Hindlimb muscle (tissue), 1 donor: Measurements from ENCODE around the gene NEK6. TPM values are rescaled to one million over a fixed set of nuclear protein-coding genes. Genes with fewer than 3 reads are reported as not detected.
A peak's percentile ranks its signal among the peaks of the same experiment; 100 is the strongest.
"Not testable (repeated sequence)": the region's sequence is repeated elsewhere in the genome, so short reads cannot be mapped to it uniquely, and the experiment has no call there.

ENCODE experiments used
- DNase-seq: peaks from one replicate; pipeline ENCODE4 v3.0.0-alpha.2; 2013
- polyA plus RNA-seq: library from polyadenylated mRNA; unstranded; fragments of 120-200 nt; gene quantifications from one replicate; pipeline ENCODE4 v1.2.1, GENCODE V29; 2013; ENCODE audit not compliant: insufficient read length

The NEK6 gene
- polyA plus RNA-seq, 1 donor = 37.0 TPM

DNA sequence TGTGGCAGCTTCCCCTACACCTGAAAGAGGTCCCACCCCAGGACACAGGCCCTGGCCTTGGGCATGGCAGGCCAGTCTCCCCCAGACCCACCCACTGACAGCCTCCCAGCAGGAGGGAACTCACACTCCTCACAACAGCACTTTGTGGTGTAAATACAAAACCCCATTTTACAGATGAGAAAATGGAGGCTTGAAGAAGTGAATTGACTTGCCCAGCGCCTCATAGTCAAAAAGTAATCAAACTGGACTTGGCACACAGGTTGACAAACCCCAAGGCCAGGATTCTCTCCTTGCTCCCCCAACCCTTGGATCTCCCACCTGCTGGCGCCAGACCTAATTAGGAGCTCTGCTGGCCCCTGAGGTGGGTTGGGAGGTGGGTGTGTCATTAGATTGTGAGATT, 29.2 kb upstream of the NEK6 start:
- DNase-seq = no peak

DNA sequence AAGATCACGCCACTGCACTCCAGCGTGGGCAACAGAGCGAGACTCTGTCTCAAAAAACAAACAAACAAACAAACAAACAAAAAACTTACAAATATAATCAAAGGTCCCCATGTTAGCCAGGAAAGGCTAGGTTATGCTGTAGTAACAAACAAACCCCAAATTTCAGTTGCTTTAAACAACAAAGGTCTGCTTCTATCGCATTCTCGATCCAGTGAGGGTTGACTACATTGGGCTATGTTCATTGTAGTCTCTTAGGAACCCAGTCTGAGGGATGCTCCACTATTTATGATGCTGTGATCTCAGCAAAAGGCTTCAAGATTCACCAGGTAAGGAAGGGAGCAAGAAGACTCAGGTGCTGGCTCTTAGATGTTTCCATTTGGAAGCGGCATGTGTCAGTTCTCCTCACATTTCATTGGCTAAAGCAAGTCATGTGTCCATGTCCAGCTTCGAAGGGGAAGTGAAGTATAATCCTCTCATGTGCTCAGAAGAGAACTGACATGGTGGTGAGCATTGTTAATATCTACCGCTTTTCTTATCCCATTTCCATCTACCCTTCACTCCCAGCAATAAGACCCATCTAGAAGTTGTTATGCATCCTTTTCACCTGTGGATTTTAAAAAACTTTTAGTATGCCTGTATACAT, 26.5 kb upstream of the NEK6 start:
- DNase-seq = no peak

DNA sequence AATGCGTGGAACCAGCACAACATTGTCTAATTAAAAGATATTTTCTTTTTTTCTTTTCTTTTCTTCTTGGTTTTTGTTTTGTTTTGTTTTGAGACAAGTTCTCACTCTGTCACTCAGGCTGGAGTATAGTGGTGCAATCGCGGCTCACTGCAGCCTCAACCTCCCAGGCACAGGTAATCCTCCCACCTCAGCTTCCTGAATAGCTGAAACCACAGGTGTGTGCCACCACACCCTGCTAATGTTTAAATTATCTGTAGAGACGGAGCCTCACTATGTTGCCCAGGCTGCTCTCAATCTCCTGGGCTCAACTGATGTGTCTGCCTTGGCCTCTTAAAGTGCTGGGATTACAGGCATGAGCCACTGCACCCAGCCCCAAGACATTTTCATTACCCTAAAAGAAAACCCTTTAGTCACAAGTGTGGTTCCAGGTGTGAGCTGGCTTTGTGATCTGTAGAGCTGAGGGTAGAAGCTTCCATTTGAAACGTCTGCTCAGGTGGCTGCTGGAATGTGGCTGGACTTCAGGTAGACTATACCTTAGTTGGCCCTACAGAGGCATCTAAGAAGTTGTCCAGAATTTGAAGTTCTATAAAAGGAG, 19.1 kb upstream of the NEK6 start:
- no peak for DNase-seq

DNA sequence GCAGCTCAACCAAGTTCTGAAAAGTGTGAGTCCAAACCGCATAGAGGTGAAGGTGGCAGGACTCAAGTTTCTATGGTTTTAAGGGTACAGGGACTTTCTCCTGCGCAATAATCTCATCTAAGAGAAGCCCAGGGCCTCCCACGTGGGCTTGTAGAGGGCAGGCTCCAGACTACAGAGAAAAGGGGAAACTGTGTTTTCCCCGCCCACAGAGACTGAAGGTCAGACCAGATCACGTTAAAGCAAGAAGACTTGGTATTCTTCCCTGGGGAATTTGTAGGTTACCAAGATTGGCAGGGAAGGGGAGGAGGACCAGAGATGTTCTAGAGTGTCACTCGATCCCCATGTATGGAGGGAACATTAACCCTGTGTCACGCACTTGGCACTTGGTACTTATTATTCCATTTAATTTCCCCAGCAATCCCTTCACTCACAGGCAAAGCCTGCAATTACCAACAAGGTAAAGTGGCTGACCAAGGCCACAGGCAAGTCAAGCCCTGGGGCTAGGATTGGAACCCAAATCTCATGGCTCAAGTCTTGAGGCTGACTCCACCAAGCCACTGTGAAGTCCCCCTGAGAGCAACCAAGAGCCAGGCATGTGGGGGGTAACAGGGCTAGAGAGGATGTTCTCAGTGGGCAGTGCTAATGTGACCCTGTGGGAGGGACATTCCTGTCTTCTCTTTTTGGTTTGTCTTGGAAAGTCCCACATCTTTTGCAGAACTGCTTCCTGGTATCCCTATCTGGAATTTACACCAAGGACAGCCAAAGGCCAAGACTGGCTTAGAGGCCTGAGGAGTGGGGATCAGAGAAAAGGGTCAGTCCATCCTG, 18.3 kb upstream of the NEK6 start:
- no peak for DNase-seq

- peak; percentile 89 for DNase-seq
These were observed 15.2 kb upstream of the NEK6 start for GRCh38 chr9:124242331-124243194.

DNA sequence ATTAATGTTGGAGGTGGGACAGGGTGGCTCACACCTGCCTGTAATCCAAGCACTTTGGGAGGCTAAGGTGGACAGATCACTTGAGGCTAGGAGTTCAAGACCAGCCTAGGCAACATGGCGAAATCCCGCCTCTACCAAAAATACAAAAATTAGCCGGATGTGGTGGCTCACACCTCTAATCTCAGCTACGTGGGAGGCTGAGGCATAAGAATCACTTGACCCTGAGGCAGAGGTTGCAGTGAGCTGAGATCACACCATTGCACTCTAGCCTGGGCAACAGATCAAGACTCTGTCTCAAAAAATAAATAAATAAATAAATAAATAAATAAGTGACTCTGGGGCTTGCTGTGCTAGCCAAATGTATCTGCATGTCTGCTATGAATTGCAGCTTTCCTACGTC, 10.4 kb upstream of the NEK6 start:
- not testable (repeated sequence) for DNase-seq

DNA sequence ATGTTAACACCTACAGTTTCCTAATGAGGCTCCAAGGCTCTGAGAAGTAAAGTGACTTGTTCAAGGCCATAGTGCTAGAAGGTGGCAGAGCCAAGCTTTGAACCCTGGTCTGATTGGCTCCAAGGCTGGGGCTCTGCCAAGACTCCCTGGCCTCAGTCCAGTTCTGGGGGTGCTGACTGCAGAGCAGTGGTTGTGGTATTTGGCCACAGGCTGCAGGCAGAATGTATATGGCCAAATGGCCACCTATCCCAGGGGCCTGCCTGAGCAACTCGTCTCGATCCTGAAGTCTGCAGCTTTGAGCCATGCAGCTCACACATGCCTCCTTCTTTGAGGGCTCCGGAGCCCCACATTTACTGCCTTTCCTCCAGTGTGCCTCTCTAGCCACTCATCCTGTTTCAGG, 9.7 kb upstream of the NEK6 start:
- no peak for DNase-seq

- no peak for DNase-seq
These were observed 8.8 kb upstream of the NEK6 start for GRCh38 chr9:124248960-124249359.

DNA sequence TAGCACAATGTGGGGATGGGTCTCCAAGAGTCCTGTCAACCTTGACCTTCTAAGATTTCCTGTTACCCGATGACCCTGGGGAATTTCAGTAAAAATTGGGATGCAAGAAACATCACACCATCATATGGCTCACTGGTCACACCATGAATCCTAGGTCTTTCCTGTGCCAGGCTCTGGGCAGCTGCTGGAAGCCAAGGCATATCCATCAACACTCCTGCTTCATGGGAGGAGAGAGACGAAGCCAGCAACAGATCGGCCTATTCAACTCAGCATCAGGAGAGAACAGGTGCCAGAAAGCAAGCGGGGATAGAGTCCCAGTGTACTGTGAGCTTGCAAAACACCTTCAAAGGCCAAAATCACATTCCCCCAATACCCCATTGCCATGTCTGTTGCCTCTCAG, 6.5 kb upstream of the NEK6 start:
- no peak for DNase-seq

- no peak for DNase-seq
These were observed 6.0 kb upstream of the NEK6 start for GRCh38 chr9:124251605-124252378.

DNA sequence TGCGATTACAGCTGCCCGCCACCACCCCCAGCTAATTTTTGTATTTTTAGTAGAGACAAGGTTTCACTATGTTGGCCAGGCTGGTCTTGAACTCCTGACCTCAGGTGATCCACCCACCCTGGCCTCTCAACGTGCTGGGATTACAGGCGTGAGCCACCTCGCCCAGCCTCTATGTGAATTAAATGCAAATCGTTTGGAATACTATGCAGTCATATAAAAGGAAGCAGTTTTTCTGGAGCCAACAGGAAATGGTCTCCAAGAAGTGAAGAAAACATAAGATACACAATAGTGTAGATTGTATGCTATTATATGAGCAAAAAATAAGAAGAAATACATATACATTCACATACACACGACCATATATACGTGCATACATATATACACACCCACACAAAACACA, 4.9 kb upstream of the NEK6 start:
- DNase-seq = not testable (repeated sequence)

DNA sequence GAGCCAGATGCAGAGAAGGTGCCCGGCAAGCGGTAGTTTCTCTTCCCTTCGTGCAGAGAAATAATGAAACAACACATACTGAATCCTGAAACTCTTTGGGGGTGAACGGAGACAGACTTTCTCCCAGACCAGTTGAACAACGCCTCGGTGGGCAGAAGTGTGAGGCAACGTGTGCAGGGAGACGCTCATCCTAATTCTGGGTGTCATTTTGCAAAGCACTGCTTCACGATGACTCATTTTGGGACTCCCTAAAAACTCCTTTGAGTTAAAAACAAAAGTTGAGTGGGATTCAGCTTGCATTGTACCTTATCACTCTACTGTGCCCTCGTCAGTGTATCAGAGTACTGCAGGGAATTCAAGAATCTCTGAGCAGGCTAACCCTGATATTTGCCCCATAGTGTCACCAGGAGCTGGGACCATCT, 3.5 kb upstream of the NEK6 start:
- DNase-seq = no peak

- no peak for DNase-seq
These were observed 2.5 kb upstream of the NEK6 start for GRCh38 chr9:124255222-124255621.

DNA sequence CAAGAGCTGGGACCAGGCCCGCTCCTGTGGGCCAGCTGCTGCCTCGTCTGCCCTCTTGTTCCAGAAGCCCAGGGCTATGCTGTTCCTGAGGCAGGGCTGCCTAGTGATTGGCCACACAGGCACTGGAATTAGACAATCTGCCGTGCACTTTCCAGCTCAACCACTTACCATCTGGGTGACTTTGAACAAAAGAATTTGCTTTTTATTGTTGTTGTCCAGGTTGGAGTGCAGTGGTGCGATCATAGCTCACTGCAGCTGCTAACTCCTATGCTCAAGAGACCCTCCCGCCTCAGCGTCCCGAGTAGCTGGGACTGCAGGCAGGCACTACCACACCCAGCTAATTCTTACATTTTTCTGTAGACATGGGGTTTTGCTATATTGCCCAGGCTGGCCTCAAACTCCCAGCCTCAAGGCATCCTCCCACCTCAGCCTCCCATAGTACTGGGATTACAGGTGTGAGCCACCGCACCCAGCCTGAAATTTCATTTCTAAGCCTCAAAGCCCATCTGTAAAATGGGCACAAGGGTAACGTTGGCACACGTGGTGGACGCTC, 1.2 kb upstream of the NEK6 start:
- no peak for DNase-seq

- DNase-seq = no peak
These were observed 492 bp upstream of the NEK6 start for GRCh38 chr9:124257070-124257843.

GRCh38 chr9:124258607-124259157, 933 bp downstream of the NEK6 start:
- no peak for DNase-seq

DNA sequence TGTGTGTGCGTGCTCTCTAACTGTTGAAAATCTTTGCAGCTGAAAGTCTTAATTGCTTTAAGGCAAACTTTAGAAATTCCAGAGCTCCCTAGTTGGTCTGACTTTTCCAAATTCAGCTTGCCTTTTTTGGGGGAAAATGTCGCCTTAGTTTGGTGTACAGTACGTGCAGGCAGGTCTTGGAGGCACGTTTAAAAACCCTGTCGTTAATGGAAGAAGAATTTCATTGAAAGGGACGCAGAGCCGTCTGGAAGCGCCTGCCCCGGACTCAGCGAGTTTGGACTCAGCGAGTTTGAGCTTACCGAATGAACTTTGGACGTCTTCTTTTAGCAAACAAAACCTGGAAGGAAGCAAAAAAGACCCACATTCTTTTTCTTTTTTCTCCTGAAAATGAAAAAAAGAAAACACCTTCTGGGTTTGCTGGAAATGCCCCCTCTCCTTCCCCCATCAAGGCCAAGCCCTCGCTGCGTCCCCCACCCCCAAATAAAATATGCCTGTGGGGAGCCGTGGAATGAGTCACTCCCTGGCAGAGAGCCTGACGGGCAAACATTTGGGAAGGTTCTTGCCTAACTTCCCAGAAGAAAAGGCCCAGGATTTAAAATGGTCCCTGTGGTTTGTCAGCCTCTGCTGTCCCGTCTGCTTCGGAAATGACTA, 1.5 kb downstream of the NEK6 start:
- DNase-seq = no peak

DNA sequence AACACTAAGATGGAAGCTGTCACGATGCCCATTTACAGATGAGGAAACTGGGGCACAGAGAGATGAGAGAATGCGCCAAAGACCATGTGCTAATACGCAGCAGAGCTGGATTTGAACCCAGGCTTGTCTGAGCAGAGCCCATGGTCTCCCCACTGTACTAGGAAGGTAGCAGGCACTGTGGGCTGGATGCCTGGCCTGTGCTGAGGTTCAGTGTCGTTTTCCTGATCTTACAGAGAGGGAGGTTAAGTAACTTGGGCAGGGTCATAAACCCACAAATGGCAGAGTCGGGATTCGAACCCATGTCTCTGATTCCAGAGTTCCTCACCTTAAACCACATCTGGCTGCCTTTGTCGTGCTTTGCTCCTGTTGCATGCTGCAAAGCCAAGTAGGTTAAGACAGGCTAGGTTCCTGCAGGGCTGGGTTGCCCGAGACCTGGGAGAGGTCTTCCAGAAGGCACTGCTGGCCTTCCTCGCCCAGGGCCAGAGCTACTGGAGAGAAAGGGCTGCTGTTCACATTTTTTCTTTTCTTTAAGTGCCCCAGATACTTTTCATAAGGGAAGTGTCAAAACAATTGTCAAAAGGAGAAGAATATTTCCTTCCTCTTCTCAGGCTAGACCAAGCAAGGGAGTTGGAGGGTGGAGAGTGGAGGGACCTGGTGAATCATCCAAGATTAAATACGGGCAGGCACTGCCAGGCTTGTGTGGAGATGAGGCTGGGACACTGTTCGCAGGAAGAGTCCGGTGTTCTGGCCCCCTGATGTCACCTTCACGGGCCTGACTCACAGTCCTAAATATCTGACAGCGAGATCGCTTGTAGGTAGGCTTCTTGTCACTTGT, 3.2 kb downstream of the NEK6 start:
- DNase-seq = no peak
